Stimulated activated memory B cell treated with anti-CD40 and anti-IgM and Interleukin-4, amounts not matched to agents 10 μg/mL and 1 μg/mL and 100 μg/mL, for 72 hours (primary cell): Measurements from ENCODE around the gene COX19.

Source experiments
- ATAC-seq: fragments of 150-1000 bp; cut with Tn5 transposase; 2 replicates; pipeline ENCODE4 v1.10.0; 2021
- H3K27ac Mint-ChIP-seq: one replicate; pipeline ENCODE4 v1.8.0; 2022; ENCODE audit warnings: mild to moderate bottlenecking, mixed read lengths
- H3K27me3 Mint-ChIP-seq: one replicate; pipeline ENCODE4 v1.8.0; 2022; ENCODE audit warnings: mixed read lengths
- H3K36me3 Mint-ChIP-seq: one replicate; pipeline ENCODE4 v1.8.0; 2022; ENCODE audit warnings: mixed read lengths
- H3K4me1 Mint-ChIP-seq: one replicate; pipeline ENCODE4 v1.8.0; 2022; ENCODE audit warnings: mixed read lengths
- H3K4me3 Mint-ChIP-seq: one replicate; pipeline ENCODE4 v1.8.0; 2022; ENCODE audit warnings: mild to moderate bottlenecking, moderate library complexity, mixed read lengths
- H3K9me3 Mint-ChIP-seq: one replicate; pipeline ENCODE4 v1.8.0; 2022; ENCODE audit warnings: mixed read lengths

COX19 gene

GRCh38 chr7:988963-989529 lies 13.7 kb upstream of the COX19 start:
- peaks cover 51% of the 10 kb centered on the region for H3K27me3 Mint-ChIP-seq
- H3K9me3 Mint-ChIP-seq: no peaks in the 10 kb centered on the region
- peaks cover 9% of the 10 kb centered on the region for H3K4me1 Mint-ChIP-seq
- no peak overlapping the region for H3K27ac Mint-ChIP-seq
- H3K36me3 Mint-ChIP-seq: no peaks in the 10 kb centered on the region
- H3K4me3 Mint-ChIP-seq: no peak overlapping the region
- no peak for ATAC-seq

- Mint-ChIP-seq H3K4me1 (peaks cover 8% of the 10 kb centered on the region), H3K36me3 (no peaks in the 10 kb centered on the region), H3K9me3 (no peaks in the 10 kb centered on the region), H3K27me3 (peaks cover 50% of the 10 kb centered on the region), H3K4me3 (no peak overlapping the region), H3K27ac (no peak overlapping the region)
- ATAC-seq: no peak
Measured at GRCh38 chr7:988426-988911, 13.1 kb upstream of the COX19 start.

GRCh38 chr7:987909-988308 lies 12.6 kb upstream of the COX19 start:
- Mint-ChIP-seq H3K4me3 (no peak overlapping the region), H3K9me3 (no peaks in the 10 kb centered on the region), H3K36me3 (no peaks in the 10 kb centered on the region), H3K27me3 (peaks cover 45% of the 10 kb centered on the region), H3K27ac (no peak overlapping the region), H3K4me1 (peaks cover 3% of the 10 kb centered on the region)
- no peak for ATAC-seq

- Mint-ChIP-seq H3K4me3 (no peak overlapping the region), H3K27ac (no peak overlapping the region), H3K36me3 (no peaks in the 10 kb centered on the region), H3K4me1 (no peaks in the 10 kb centered on the region), H3K9me3 (no peaks in the 10 kb centered on the region), H3K27me3 (peaks cover 46% of the 10 kb centered on the region)
- ATAC-seq: no peak
Measured at GRCh38 chr7:986766-987751, 11.7 kb upstream of the COX19 start.

GRCh38 chr7:985915-986741 lies 10.8 kb upstream of the COX19 start:
- Mint-ChIP-seq H3K4me1 (no peaks in the 10 kb centered on the region), H3K36me3 (no peaks in the 10 kb centered on the region), H3K27ac (no peak overlapping the region), H3K27me3 (peaks cover 47% of the 10 kb centered on the region), H3K4me3 (no peak overlapping the region), H3K9me3 (no peaks in the 10 kb centered on the region)
- no peak for ATAC-seq

GRCh38 chr7:985127-985416 lies 9.7 kb upstream of the COX19 start:
- H3K27me3 Mint-ChIP-seq: peaks cover 47% of the 10 kb centered on the region
- no peak for ATAC-seq
- no peak overlapping the region for H3K27ac Mint-ChIP-seq
- no peaks in the 10 kb centered on the region for H3K4me1 Mint-ChIP-seq
- no peak overlapping the region for H3K4me3 Mint-ChIP-seq
- no peaks in the 10 kb centered on the region for H3K36me3 Mint-ChIP-seq
- H3K9me3 Mint-ChIP-seq: no peaks in the 10 kb centered on the region

GRCh38 chr7:984361-985126 lies 9.2 kb upstream of the COX19 start:
- no peaks in the 10 kb centered on the region for H3K4me1 Mint-ChIP-seq
- no peak for ATAC-seq

GRCh38 chr7:983616-984071 lies 8.3 kb upstream of the COX19 start:
- Mint-ChIP-seq H3K4me3 (no peak overlapping the region), H3K9me3 (no peaks in the 10 kb centered on the region), H3K4me1 (no peaks in the 10 kb centered on the region), H3K27me3 (peaks cover 47% of the 10 kb centered on the region), H3K27ac (no peak overlapping the region), H3K36me3 (no peaks in the 10 kb centered on the region)
- ATAC-seq: no peak

More at GRCh38 chr7:984361-985126, 9.2 kb upstream of the COX19 start:
- Mint-ChIP-seq H3K4me3 (no peak overlapping the region), H3K9me3 (no peaks in the 10 kb centered on the region), H3K27ac (no peak overlapping the region), H3K36me3 (no peaks in the 10 kb centered on the region), H3K27me3 (peaks cover 47% of the 10 kb centered on the region)

GRCh38 chr7:983004-983615 lies 7.8 kb upstream of the COX19 start, which contains the start of gene CYP2W1:
Gene CYP2W1 (plus strand): TSS chr7:983181. CDS start chr7:983212, 31 bp downstream.
- peaks cover 43% of the 10 kb centered on the region for H3K27me3 Mint-ChIP-seq
- H3K9me3 Mint-ChIP-seq: no peaks in the 10 kb centered on the region
- H3K27ac Mint-ChIP-seq: no peak within 1 kb of the TSS
- peaks cover 1% of the 10 kb centered on the region for H3K4me1 Mint-ChIP-seq
- H3K36me3 Mint-ChIP-seq: no peaks in the 10 kb centered on the region
- H3K4me3 Mint-ChIP-seq: no peak within 1 kb of the TSS
- no peak for ATAC-seq

GRCh38 chr7:982511-983003 lies 7.2 kb upstream of the COX19 start:
- Mint-ChIP-seq H3K27me3 (peaks cover 38% of the 10 kb centered on the region), H3K36me3 (no peaks in the 10 kb centered on the region), H3K4me3 (no peak overlapping the region), H3K27ac (no peak overlapping the region), H3K4me1 (peaks cover 7% of the 10 kb centered on the region), H3K9me3 (no peaks in the 10 kb centered on the region)
- ATAC-seq: no peak

- H3K4me1 Mint-ChIP-seq: peaks cover 9% of the 10 kb centered on the region
- ATAC-seq: no peak
- H3K9me3 Mint-ChIP-seq: no peaks in the 10 kb centered on the region
- H3K36me3 Mint-ChIP-seq: no peaks in the 10 kb centered on the region
- no peak overlapping the region for H3K4me3 Mint-ChIP-seq
- no peak overlapping the region for H3K27ac Mint-ChIP-seq
- peaks cover 33% of the 10 kb centered on the region for H3K27me3 Mint-ChIP-seq
Measured at GRCh38 chr7:981793-982510, 6.6 kb upstream of the COX19 start.

GRCh38 chr7:979886-980571 lies 4.7 kb upstream of the COX19 start:
- Mint-ChIP-seq H3K4me1 (peaks cover 9% of the 10 kb centered on the region), H3K27me3 (peaks cover 14% of the 10 kb centered on the region), H3K9me3 (no peaks in the 10 kb centered on the region), H3K4me3 (no peak overlapping the region), H3K27ac (no peak overlapping the region), H3K36me3 (no peaks in the 10 kb centered on the region)
- ATAC-seq: no peak

GRCh38 chr7:979151-979550 lies 3.8 kb upstream of the COX19 start:
- H3K4me3 Mint-ChIP-seq: no peak overlapping the region
- peaks cover 6% of the 10 kb centered on the region for H3K27me3 Mint-ChIP-seq
- H3K9me3 Mint-ChIP-seq: no peaks in the 10 kb centered on the region
- peaks cover 17% of the 10 kb centered on the region for H3K4me1 Mint-ChIP-seq
- H3K27ac Mint-ChIP-seq: no peak overlapping the region
- no peak for ATAC-seq
- H3K36me3 Mint-ChIP-seq: no peaks in the 10 kb centered on the region
